IPS-20b (cell line): ENCODE measurements around the gene RPS24.
"Not testable (repeated sequence)": the region's sequence is repeated elsewhere in the genome, so short reads cannot be mapped to it uniquely, and the experiment has no call there.

Source experiments
- H3K27ac ChIP-seq: one replicate; pipeline ENCODE4 v1.5.1; 2013; ENCODE audit warnings: low read length
- H3K27me3 ChIP-seq: 2 replicates; pipeline ENCODE4 v1.6.1; 2013; ENCODE audit warnings: mild to moderate bottlenecking, low read length, inconsistent platforms; ENCODE audit not compliant: insufficient read depth
- H3K36me3 ChIP-seq: 2 replicates; pipeline ENCODE4 v1.6.1; 2013; ENCODE audit warnings: low read depth, mild to moderate bottlenecking, inconsistent platforms, low read length, moderate library complexity; ENCODE audit not compliant: insufficient read depth
- H3K4me1 ChIP-seq: 2 replicates; pipeline ENCODE4 v1.6.1; 2013; ENCODE audit warnings: mild to moderate bottlenecking, control low read depth, inconsistent platforms, low read length, moderate library complexity; ENCODE audit not compliant: insufficient read depth
- H3K4me3 ChIP-seq: 2 replicates; pipeline ENCODE4 v1.5.1; 2013; ENCODE audit warnings: mild to moderate bottlenecking, low read length, inconsistent platforms
- H3K9ac ChIP-seq: 2 replicates; pipeline ENCODE4 v1.6.1; 2013; ENCODE audit warnings: low read depth, mild to moderate bottlenecking, inconsistent platforms, low read length, moderate library complexity
- H3K9me3 ChIP-seq: 2 replicates; pipeline ENCODE4 v1.6.1; 2013; ENCODE audit warnings: mild to moderate bottlenecking, low read depth, low read length, inconsistent platforms; ENCODE audit not compliant: insufficient read depth

RPS24 gene

GRCh38 chr10:78075806-78076205 lies 42.1 kb downstream of the RPS24 start:
- H3K9me3 ChIP-seq, H3K27me3 ChIP-seq, H3K4me3 ChIP-seq, H3K9ac ChIP-seq, H3K4me1 ChIP-seq, H3K36me3 ChIP-seq, H3K27ac ChIP-seq: not testable (repeated sequence)

- H3K4me3 ChIP-seq, result no peak overlapping the region
- H3K9me3 ChIP-seq, result peaks cover 3% of the 10 kb centered on the region
- no peaks in the 10 kb centered on the region for H3K4me1 ChIP-seq
- no peak overlapping the region for H3K27ac ChIP-seq
- H3K36me3 ChIP-seq, result no peaks in the 10 kb centered on the region
- no peak overlapping the region for H3K9ac ChIP-seq
- no peaks in the 10 kb centered on the region for H3K27me3 ChIP-seq
Observed at GRCh38 chr10:78078539-78079330, 45.1 kb downstream of the RPS24 start.

- Histone ChIP-seq H3K4me1 (no peaks in the 10 kb centered on the region), H3K9ac (no peak overlapping the region), H3K36me3 (no peaks in the 10 kb centered on the region), H3K4me3 (no peak overlapping the region), H3K9me3 (peaks cover 3% of the 10 kb centered on the region), H3K27ac (no peak overlapping the region), H3K27me3 (no peaks in the 10 kb centered on the region)
Observed at GRCh38 chr10:78079411-78079810, 45.7 kb downstream of the RPS24 start.

GRCh38 chr10:78081292-78081691 lies 47.6 kb downstream of the RPS24 start:
- no peaks in the 10 kb centered on the region for H3K27me3 ChIP-seq
- H3K4me1 ChIP-seq, result no peaks in the 10 kb centered on the region
- H3K9ac ChIP-seq, result no peak overlapping the region
- H3K9me3 ChIP-seq, result peaks cover 3% of the 10 kb centered on the region; the same call in 1 of the 2 replicates
- no peak overlapping the region for H3K27ac ChIP-seq
- no peak overlapping the region for H3K4me3 ChIP-seq
- no peaks in the 10 kb centered on the region for H3K36me3 ChIP-seq

GRCh38 chr10:78082636-78083035 lies 49.0 kb downstream of the RPS24 start:
- H3K4me3 ChIP-seq, result no peak overlapping the region
- no peaks in the 10 kb centered on the region for H3K36me3 ChIP-seq
- H3K9me3 ChIP-seq, result no peaks in the 10 kb centered on the region
- H3K4me1 ChIP-seq, result no peaks in the 10 kb centered on the region
- H3K27me3 ChIP-seq, result no peaks in the 10 kb centered on the region
- no peak overlapping the region for H3K27ac ChIP-seq
- no peak overlapping the region for H3K9ac ChIP-seq
